MM.1S (cell line): Measurements from ENCODE around the gene KRT31.
"Not testable (repeated sequence)": the region's sequence is repeated elsewhere in the genome, so short reads cannot be mapped to it uniquely, and the experiment has no call there.

ENCODE experiments used
- CTCF ChIP-seq: fragments of 300-600 bp; sonication (generic); IDR thresholded peaks from 2 replicates; pipeline ENCODE4 v1.5.1; 2016; ENCODE audit warnings: antibody characterized with exemption, low read length, mixed read lengths
- EZH2 ChIP-seq: fragments of 300-600 bp; sonication (generic); optimal IDR thresholded peaks from 2 replicates; pipeline ENCODE3; 2017; ENCODE audit warnings: low read depth, mild to moderate bottlenecking, antibody characterized with exemption, low read length, mixed read lengths
- EZH2phosphoT487 ChIP-seq: fragments of 300-600 bp; sonication (generic); IDR thresholded peaks from 2 replicates; pipeline ENCODE4 v1.6.1; 2018; ENCODE audit warnings: antibody characterized with exemption, low read length

GRCh38 chr17:41380091-41380490, 17.3 kb downstream of the KRT31 start:
- TF ChIP-seq CTCF, EZH2, EZH2phosphoT487: not testable (repeated sequence)
